Peyer's patch (tissue), 4 donors: Measurements from ENCODE around the gene GALNT1.

Source experiments
- CTCF ChIP-seq, 6 experiments: fragments of 450-650 bp in 4 of 6; fragments of 200-600 bp in 2 of 6; sonication (generic) in 1 of 6; IDR thresholded peaks; one replicate each; pipeline ENCODE4 v1.5.1; 2017 to 2019; ENCODE audit warnings: antibody characterized with exemption in 6 of 6, mild to moderate bottlenecking in 3 of 6, moderate library complexity in 1 of 6
- POLR2A ChIP-seq, 2 donors: fragments of 450-650 bp; IDR thresholded peaks; one replicate each; pipeline ENCODE4 v1.5.1; 2017; ENCODE audit warnings: antibody characterized with exemption in 2 of 2, mild to moderate bottlenecking in 2 of 2, moderate library complexity in 2 of 2

- TF ChIP-seq CTCF (IDR thresholded peaks at IDR 0.05) (no peak), POLR2A (IDR thresholded peaks at IDR 0.05) (no peak)
Measured at GRCh38 chr18:35617865-35618264, 36.3 kb downstream of the GALNT1 start.
